Activated naive CD4-positive, alpha-beta T cell treated with anti-CD3 and anti-CD28 coated beads for 36 hours (primary cell): Measurements from ENCODE around the gene ANO6. TPM values are rescaled to one million over a fixed set of nuclear protein-coding genes. Genes with fewer than 3 reads are reported as not detected.
A peak's percentile ranks its signal among the peaks of the same experiment; 100 is the strongest.

Experiments
- CTCF ChIA-PET: fragments of 350-600 bp; sonication (Branson Sonifier 250); formaldehyde crosslinking; loops from one replicate; lab custom pipeline; 2021; ENCODE audit warnings: antibody characterized with exemption; lab: Charles Lee
- DNase-seq: peaks from one replicate; pipeline ENCODE4 v3.0.0-alpha.2; 2020
- H3K27ac Mint-ChIP-seq: one replicate; pipeline ENCODE4 v1.8.0; 2021; ENCODE audit warnings: mild to moderate bottlenecking, mixed read lengths
- H3K27me3 Mint-ChIP-seq: one replicate; pipeline ENCODE4 v1.8.0; 2021; ENCODE audit warnings: low read depth, mixed read lengths
- H3K36me3 Mint-ChIP-seq: one replicate; pipeline ENCODE4 v1.8.0; 2021; ENCODE audit warnings: low read depth, mixed read lengths
- H3K4me1 Mint-ChIP-seq: one replicate; pipeline ENCODE4 v1.8.0; 2021; ENCODE audit warnings: low read depth, mixed read lengths
- H3K4me3 Mint-ChIP-seq: one replicate; pipeline ENCODE4 v1.8.0; 2021; ENCODE audit warnings: mild to moderate bottlenecking, moderate library complexity, mixed read lengths
- H3K9me3 Mint-ChIP-seq: one replicate; pipeline ENCODE4 v1.8.0; 2021; ENCODE audit warnings: mixed read lengths
- intact Hi-C: fragments of 100-400 bp; cut with micrococcal nuclease; formaldehyde crosslinking; loops from one replicate; pipeline ENCODE4 v1.15.1; 2023
- total RNA-seq, 2 experiments: library from RNA; stranded (reverse); gene quantifications; one replicate each; pipeline ENCODE4 v1.2.3, GENCODE V29; 2021

The ANO6 gene
- total RNA-seq, 2 experiments from 2014 or later, result 12.9 to 14.6 TPM

DNA sequence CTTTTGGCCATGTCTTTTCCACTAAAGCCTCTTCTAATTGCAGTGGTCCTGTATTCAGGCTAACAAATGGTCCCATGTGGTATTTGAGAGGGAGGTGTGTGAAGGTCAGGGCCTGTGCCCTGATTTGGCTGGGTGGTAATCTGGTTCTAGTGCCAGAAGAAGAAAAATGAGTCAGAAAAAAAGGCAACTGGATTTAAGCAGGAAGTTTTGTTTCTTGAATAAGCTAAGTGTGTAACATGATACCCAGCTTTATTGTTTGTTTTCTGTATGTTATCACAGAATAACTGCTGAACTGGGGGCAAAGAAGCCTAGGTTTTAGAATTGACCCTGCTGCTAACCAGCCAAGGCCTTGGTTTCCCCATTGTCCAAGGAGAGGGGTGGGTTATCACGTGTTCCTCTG, 134.0 kb downstream of the ANO6 start:
- intact Hi-C loops, result no loop called here
- CTCF ChIA-PET, result no interaction called here
- no peak overlapping the region for H3K4me3 Mint-ChIP-seq
- H3K9me3 Mint-ChIP-seq, result peaks cover 2% of the 10 kb centered on the region
- no peaks in the 10 kb centered on the region for H3K27me3 Mint-ChIP-seq
- H3K27ac Mint-ChIP-seq, result no peak overlapping the region
- DNase-seq, result no peak
- H3K4me1 Mint-ChIP-seq, result peaks cover 7% of the 10 kb centered on the region
- peaks cover 47% of the 10 kb centered on the region for H3K36me3 Mint-ChIP-seq

DNA sequence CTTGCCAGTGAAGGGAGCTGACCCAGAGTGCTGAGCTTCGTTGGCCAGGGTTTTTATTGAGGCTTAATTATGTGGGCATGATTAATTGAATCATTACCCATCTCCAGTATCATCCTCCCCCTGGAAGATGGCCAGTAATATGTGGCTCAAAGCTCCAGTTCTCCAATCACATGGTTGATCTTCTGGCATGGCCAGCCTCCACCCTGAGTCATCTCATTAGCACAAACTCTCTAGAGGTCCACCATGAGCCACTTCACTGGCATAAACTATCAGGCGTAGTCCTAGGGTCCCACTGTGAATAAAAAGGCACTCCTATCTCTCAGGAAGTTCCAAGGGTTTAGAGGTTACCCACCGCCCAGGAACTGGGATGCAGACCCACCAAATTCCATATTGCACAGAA, 135.0 kb downstream of the ANO6 start:
- CTCF ChIA-PET, result no interaction called here
- Mint-ChIP-seq H3K27ac (no peak overlapping the region), H3K4me3 (no peak overlapping the region), H3K27me3 (no peaks in the 10 kb centered on the region), H3K4me1 (peaks cover 7% of the 10 kb centered on the region), H3K36me3 (peaks cover 52% of the 10 kb centered on the region), H3K9me3 (peaks cover 2% of the 10 kb centered on the region)
- intact Hi-C loops, result no loop called here
- DNase-seq, result no peak

DNA sequence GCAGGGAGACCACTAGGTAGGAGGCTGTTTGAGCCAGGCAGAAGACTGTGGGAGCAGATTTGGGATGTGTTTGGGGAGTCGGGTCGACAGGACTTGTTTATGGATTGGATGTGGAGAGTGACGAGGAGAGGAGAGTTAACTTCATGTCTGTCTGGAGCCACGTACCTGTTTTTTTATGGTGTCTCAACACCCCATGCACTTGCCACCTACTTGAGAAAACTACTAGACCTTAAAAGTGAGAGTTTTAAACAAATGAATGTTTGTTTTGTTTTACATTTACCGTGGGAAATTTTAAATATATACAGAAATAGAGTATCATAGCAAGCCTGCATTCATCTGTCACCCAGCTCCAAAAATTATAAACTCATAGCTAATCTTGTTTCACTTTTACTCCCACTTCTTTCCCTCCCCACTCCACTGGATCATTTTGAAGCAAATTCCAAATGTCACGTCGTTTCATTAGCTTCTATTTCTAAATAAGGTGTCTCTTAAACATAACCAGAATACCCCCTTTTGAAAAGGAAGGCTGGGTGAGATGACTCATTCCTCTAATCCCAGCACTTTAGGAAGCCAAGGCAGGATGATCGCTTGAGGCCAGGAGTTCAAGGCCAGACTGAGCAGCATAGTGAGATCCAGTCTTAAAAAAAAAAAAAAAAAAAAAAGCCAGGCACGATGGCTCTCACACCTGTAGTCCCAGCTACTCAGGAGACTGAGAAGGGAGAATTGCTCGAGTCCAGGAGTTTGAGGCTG, 136.2 kb downstream of the ANO6 start:
- H3K9me3 Mint-ChIP-seq, result peaks cover 2% of the 10 kb centered on the region
- H3K36me3 Mint-ChIP-seq, result peaks cover 54% of the 10 kb centered on the region
- H3K27me3 Mint-ChIP-seq, result no peaks in the 10 kb centered on the region
- DNase-seq, result no peak
- peaks cover 7% of the 10 kb centered on the region for H3K4me1 Mint-ChIP-seq
- no peak overlapping the region for H3K27ac Mint-ChIP-seq
- CTCF ChIA-PET, result no interaction called here
- no peak overlapping the region for H3K4me3 Mint-ChIP-seq
- intact Hi-C loops, result no loop called here

DNA sequence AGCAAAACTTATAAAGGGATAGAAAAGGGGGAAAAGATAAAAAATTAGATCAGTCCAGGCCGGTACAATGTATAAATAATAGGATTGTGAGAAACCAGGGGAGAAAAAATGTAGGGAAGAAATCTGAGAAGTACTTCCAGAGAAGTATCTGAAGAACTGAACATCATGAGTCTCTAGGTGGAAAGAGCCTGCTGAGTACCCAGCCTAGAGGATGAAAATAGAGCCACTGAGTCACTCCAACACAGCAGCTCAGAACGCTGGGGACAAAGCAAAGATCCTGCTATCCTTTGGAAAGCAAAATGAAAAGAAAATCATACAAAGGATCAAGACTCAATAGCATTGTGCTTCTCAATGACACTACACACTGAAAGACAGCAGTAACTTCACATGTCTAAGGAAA, 138.0 kb downstream of the ANO6 start:
- H3K9me3 Mint-ChIP-seq, result peaks cover 2% of the 10 kb centered on the region
- intact Hi-C loops, result no loop called here
- H3K36me3 Mint-ChIP-seq, result peaks cover 53% of the 10 kb centered on the region
- no peak overlapping the region for H3K4me3 Mint-ChIP-seq
- CTCF ChIA-PET, result no interaction called here
- H3K27me3 Mint-ChIP-seq, result no peaks in the 10 kb centered on the region
- no peak for DNase-seq
- peak overlapping the region; percentile 27 for H3K27ac Mint-ChIP-seq
- H3K4me1 Mint-ChIP-seq, result peaks cover 7% of the 10 kb centered on the region

DNA sequence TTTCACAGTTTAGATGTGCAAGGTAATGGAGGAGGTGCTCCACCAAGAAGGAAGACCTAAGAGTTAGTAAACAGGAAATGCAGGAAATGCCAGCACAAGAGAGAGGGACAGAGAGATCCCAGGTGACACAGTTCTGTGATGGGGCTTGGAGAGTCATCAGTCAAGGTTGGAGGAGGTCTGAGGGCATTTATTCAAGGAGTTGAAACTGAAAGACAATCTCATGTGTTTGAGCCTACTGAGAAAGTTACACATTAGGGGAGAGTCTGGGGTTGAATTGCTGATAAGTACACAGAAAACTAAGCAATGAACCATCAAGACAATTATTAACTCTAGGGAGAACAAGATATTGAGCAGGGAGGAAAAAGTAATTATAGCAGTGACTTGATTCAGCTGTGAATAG, 138.5 kb downstream of the ANO6 start:
- peaks cover 7% of the 10 kb centered on the region for H3K4me1 Mint-ChIP-seq
- H3K4me3 Mint-ChIP-seq, result no peak overlapping the region
- H3K9me3 Mint-ChIP-seq, result peaks cover 2% of the 10 kb centered on the region
- peaks cover 55% of the 10 kb centered on the region for H3K36me3 Mint-ChIP-seq
- CTCF ChIA-PET, result no interaction called here
- no peaks in the 10 kb centered on the region for H3K27me3 Mint-ChIP-seq
- H3K27ac Mint-ChIP-seq, result peak overlapping the region; percentile 27
- DNase-seq, result no peak
- intact Hi-C loops, result no loop called here

DNA sequence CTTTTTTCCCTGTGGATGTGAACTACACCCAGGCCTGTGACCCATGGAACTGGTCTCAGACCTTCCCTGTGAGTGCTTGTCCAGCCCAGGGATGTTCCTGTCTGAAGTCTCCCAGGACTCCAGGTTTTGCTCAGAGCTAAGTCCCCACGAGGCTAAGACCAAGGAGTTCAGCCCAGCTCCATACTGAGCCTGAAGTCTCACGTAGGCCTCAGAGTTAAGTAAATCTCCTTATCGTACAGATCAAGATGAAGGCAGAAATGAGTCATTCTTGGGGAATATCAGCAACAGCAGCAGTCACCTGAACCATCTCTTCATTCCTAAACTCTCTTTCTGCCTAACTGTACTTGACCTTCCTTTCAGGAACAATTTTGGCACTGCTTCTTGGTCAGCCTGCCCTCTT, 139.8 kb downstream of the ANO6 start:
- Mint-ChIP-seq H3K4me3 (no peak overlapping the region), H3K36me3 (peaks cover 54% of the 10 kb centered on the region), H3K4me1 (peaks cover 7% of the 10 kb centered on the region), H3K27me3 (no peaks in the 10 kb centered on the region), H3K9me3 (no peaks in the 10 kb centered on the region), H3K27ac (no peak overlapping the region)
- no peak for DNase-seq
- intact Hi-C loops, result no loop called here
- CTCF ChIA-PET, result interaction anchor here (1.0 kb wide), 1 partner anchor 172 kb away, joined by 3 read pairs; no protein-coding TSS in a partner anchor

DNA sequence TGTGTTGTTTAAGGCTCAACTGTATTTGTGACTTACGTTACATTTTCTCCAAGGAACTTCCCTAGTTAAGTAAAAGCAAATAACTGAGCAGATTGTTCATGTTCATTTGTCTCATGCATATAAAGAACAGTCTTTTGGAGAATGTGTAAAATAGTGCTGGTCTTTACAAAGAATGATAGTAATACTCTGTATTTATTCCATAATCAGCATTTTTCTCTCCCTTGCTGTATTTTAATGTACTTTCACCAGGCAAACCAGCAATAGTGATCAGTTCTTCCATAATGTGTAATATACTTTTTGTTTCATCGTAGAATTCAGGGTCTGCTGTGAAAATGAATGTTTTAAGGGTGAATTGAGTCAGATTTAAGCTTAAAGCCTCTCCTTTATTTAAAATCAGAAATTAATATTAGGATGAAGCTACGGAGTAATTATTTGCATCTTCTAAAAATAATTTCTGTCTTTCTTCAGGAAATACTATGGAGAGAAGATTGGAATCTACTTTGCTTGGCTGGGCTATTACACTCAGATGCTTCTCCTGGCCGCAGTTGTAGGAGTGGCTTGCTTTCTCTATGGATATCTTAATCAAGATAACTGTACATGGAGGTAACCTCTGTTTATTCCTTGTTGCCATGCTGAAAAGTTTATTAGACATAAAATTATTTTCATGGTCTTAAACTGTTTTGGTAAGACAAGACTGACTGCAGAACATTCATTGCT, 141.1 kb downstream of the ANO6 start:
- no peak overlapping the region for H3K27ac Mint-ChIP-seq
- no peak for DNase-seq
- H3K27me3 Mint-ChIP-seq, result no peaks in the 10 kb centered on the region
- H3K36me3 Mint-ChIP-seq, result peaks cover 49% of the 10 kb centered on the region
- CTCF ChIA-PET, result interaction anchor here (0.7 kb wide), 1 partner anchor 406 kb away, joined by 3 read pairs; no protein-coding TSS in a partner anchor
- peaks cover 7% of the 10 kb centered on the region for H3K4me1 Mint-ChIP-seq
- intact Hi-C loops, result no loop called here
- no peak overlapping the region for H3K4me3 Mint-ChIP-seq
- peaks cover 7% of the 10 kb centered on the region for H3K9me3 Mint-ChIP-seq

DNA sequence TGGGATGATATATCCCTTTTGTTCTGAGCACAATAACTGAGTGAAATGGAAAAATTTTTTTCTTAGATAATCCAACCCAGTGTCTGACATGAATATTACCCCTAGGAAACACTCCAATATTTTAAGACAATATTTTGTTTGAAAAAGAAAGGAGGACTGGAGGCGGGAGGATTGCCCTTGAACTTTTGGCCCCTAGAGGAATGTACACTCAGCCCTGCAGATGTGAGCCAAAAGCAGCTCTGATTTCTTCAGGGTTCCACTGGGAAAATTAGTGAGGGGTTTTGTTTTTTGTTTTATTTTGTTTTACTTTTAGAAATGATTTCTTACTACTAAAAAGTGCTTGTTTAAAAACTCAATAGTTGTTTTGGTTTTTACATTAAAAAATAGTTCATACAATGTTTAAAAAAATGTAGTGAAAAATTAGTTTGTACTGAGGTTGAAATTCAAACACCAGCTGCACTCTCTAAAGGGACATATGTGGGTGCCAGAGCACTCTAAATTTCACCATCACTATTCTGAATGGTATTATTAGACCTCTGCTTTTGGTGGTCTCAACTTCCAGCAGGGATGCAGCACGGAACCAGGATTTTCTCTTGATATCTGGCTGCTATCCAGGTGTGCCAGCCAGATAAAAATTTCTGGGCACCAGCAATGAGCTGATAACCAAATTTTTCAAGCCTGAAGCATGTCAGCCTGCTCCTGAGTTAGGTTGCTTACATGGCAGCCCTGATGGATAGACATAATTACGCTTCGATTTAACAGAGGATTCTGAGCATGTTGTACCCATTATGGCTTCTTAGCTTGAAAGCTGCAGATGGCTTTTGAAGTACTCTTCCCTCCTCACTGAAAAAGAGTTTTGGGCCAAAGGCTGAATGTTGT, 141.9 kb downstream of the ANO6 start:
- Mint-ChIP-seq H3K4me3 (no peak overlapping the region), H3K9me3 (peaks cover 10% of the 10 kb centered on the region), H3K4me1 (peaks cover 7% of the 10 kb centered on the region), H3K27me3 (no peaks in the 10 kb centered on the region), H3K36me3 (peaks cover 49% of the 10 kb centered on the region), H3K27ac (no peak overlapping the region)
- intact Hi-C loops, result no loop called here
- CTCF ChIA-PET, result no interaction called here
- no peak for DNase-seq

DNA sequence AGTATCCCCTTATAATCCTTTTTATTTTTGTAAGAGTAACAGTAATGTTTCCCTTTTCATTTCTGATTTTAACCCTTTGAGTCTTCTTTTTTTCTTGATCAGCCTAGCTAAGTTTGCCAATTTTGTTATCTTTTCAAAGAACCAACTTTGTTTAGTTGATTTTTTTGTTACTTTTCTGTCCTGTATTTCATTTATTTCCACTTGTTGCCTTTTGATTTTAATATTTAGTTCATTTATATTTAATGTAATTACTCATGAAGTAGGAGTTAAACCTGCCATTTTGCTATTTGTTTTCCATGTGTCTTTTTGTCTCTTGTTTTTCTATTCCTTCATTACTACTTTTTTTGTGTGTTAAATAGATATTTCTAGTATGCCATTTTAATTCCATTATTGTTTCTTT, 146.4 kb downstream of the ANO6 start:
- CTCF ChIA-PET, result no interaction called here
- intact Hi-C loops, result no loop called here
- H3K4me3 Mint-ChIP-seq, result no peak overlapping the region
- no peak for DNase-seq
- H3K27me3 Mint-ChIP-seq, result no peaks in the 10 kb centered on the region
- no peaks in the 10 kb centered on the region for H3K4me1 Mint-ChIP-seq
- peaks cover 24% of the 10 kb centered on the region for H3K9me3 Mint-ChIP-seq
- H3K27ac Mint-ChIP-seq, result no peak overlapping the region
- H3K36me3 Mint-ChIP-seq, result peaks cover 53% of the 10 kb centered on the region

DNA sequence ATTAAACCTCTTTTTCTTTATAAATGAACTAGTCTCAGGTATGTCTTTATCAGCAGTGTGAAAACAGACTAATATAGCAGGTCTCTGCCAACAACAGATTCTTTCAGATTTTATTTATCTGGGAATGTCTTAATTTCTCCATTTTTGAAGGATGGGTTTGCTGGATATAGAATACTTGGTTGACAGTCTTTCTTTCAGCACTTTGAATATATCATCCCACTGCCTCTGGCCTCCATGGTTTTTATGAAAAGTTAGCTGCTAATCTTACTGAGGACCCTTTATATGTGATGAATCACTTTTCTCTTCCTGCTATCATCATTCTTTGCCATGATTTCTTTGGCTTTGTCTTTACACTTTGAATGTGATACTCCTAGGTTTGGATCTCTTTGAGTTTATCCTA, 148.0 kb downstream of the ANO6 start:
- H3K36me3 Mint-ChIP-seq, result peaks cover 51% of the 10 kb centered on the region
- intact Hi-C loops, result no loop called here
- no peak overlapping the region for H3K27ac Mint-ChIP-seq
- no peak overlapping the region for H3K4me3 Mint-ChIP-seq
- DNase-seq, result no peak
- no peaks in the 10 kb centered on the region for H3K4me1 Mint-ChIP-seq
- no peaks in the 10 kb centered on the region for H3K27me3 Mint-ChIP-seq
- CTCF ChIA-PET, result interaction anchor here (0.7 kb wide), 1 partner anchor 20 kb away, joined by 3 read pairs; no protein-coding TSS in a partner anchor
- peaks cover 24% of the 10 kb centered on the region for H3K9me3 Mint-ChIP-seq

DNA sequence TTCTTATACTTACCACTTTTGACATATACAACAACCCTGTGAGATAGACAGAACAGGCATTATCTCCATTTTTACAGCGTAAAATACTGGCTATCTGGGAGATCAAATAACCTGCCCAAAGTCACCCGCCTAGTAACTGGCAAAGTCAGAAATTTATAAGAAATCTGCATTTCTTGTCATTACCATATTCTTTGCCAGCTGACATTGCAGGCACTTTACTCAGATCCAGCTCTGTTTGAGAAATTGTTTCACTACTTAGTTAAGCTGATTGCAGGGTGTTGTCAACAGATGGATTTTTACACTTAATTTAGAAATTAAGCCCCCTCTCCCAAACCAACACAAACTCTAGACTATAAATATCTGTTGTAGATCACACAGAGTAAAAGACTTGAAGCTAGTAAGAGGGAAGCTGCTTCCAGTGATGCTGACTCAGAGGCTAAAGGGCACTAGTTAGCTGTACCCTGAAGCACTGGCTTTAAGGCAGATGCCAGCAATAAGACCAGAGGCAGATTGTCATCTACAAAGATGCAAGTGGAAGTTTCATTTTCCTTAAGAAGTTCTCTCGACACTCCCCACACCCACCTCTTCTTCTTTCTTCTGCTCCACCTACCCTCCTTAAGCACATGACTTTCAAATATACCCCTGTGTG, 153.1 kb downstream of the ANO6 start:
- Mint-ChIP-seq H3K4me3 (no peak overlapping the region), H3K4me1 (no peaks in the 10 kb centered on the region), H3K27ac (no peak overlapping the region), H3K36me3 (peaks cover 40% of the 10 kb centered on the region), H3K27me3 (no peaks in the 10 kb centered on the region), H3K9me3 (peaks cover 10% of the 10 kb centered on the region)
- CTCF ChIA-PET, result no interaction called here
- no peak for DNase-seq
- intact Hi-C loops, result no loop called here

DNA sequence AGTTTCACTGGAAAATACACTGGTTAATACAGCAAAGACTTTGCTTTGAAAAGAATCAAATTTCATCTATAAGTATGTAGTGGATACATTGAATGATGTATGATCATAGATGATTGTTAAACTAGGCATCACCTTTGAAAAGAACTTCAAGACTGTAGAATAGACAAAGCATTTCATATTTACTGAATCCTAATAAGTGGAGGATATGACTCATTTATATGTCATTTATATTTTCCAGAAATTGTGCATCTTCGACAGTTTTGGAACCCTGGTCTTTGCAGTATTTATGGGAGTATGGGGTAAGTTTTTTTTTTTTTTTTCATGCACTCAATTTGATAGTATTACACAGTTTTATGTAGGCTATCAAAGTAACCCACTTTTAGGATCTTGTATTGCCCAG, 161.9 kb downstream of the ANO6 start:
- Mint-ChIP-seq H3K36me3 (peaks cover 20% of the 10 kb centered on the region), H3K4me3 (no peak overlapping the region), H3K27me3 (no peaks in the 10 kb centered on the region), H3K27ac (no peak overlapping the region), H3K4me1 (no peaks in the 10 kb centered on the region), H3K9me3 (peaks cover 1% of the 10 kb centered on the region)
- no peak for DNase-seq
- CTCF ChIA-PET, result no interaction called here
- intact Hi-C loops, result no loop called here
